SK-N-SH treated with all-trans-retinoic acid at 6 μM for 48 hours (cell line): ENCODE results near the gene IL24.

Experiments
- BACH2 ChIP-seq: fragments of 250-450 bp; sonication (Bioruptor Pico); IDR thresholded peaks from 2 replicates; pipeline ENCODE4 v1.9.0; 2021; ENCODE audit warnings: mild to moderate bottlenecking, borderline replicate concordance
- CSDC2 ChIP-seq: fragments of 250-450 bp; sonication (Bioruptor Pico); IDR thresholded peaks from 2 replicates; pipeline ENCODE4 v1.5.0; 2020; ENCODE audit warnings: mild to moderate bottlenecking, moderate library complexity
- ESRRG ChIP-seq: fragments of 250-450 bp; sonication (Bioruptor Pico); IDR thresholded peaks from 2 replicates; pipeline ENCODE4 v1.6.1; 2021; ENCODE audit warnings: mild to moderate bottlenecking
- ISL1 ChIP-seq: fragments of 250-450 bp; sonication (Bioruptor Pico); IDR thresholded peaks from 2 replicates; pipeline ENCODE4 v2.1.2; 2022; ENCODE audit warnings: mild to moderate bottlenecking, moderate library complexity
- OSR1 ChIP-seq: fragments of 250-450 bp; sonication (Bioruptor Pico); IDR thresholded peaks from 2 replicates; pipeline ENCODE4 v1.8.0; 2022; ENCODE audit warnings: moderate library complexity, mild to moderate bottlenecking, inconsistent platforms
- PPARA ChIP-seq: fragments of 250-450 bp; sonication (Bioruptor Pico); IDR thresholded peaks from 2 replicates; pipeline ENCODE4 v1.5.0; 2020; ENCODE audit warnings: mild to moderate bottlenecking, borderline replicate concordance
- SNAI2 ChIP-seq: fragments of 250-450 bp; sonication (Bioruptor Pico); IDR thresholded peaks from 2 replicates; pipeline ENCODE4 v1.5.0; 2020; ENCODE audit warnings: mild to moderate bottlenecking, moderate library complexity
- TOX ChIP-seq: fragments of 250-450 bp; sonication (Bioruptor Pico); IDR thresholded peaks from 2 replicates; pipeline ENCODE4 v1.8.0; 2021; ENCODE audit warnings: mild to moderate bottlenecking, moderate library complexity, borderline replicate concordance
- ZFP30 ChIP-seq: fragments of 450-650 bp; formaldehyde crosslinking; IDR thresholded peaks from 2 replicates; pipeline ENCODE4 v1.5.0; 2022; ENCODE audit warnings: mild to moderate bottlenecking, moderate library complexity
- TF ChIP-seq, protein P1 (sequence below): fragments of 250-450 bp; sonication (Bioruptor Pico); IDR thresholded peaks from 2 replicates; pipeline ENCODE4 v1.8.0; 2020; ENCODE audit warnings: mild to moderate bottlenecking, moderate library complexity, borderline replicate concordance
- TF ChIP-seq, protein P2 (sequence below): fragments of 250-450 bp; sonication (Bioruptor Pico); IDR thresholded peaks from 2 replicates; pipeline ENCODE4 v1.5.1; 2021; ENCODE audit warnings: mild to moderate bottlenecking, moderate library complexity
- TF ChIP-seq, protein P3 (sequence below): fragments of 250-450 bp; sonication (Bioruptor Pico); IDR thresholded peaks from 2 replicates; pipeline ENCODE4 v1.5.0; 2020; ENCODE audit warnings: mild to moderate bottlenecking, moderate library complexity

DNA sequence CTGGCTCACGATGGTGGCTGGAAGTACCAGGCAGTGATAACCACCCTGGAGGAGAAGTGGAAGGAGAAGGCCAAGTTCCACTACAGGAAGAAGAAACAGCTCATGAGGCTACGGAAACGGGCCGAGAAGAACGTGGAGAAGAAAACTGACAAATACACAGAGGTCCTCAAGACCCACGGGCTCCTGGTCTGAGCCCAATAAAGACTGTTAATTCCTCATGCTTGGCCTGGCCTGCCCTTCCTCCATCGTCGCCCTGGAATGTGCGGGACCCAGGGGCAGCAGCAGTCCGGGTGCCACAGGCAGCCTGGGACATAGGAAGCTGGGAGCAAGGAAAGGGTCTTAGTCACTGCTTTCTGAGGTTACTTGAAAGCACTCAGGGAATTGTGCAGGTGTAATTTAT is 10.8 kb downstream of the IL24 start:
- TF ChIP-seq BACH2 (CRISPR knock-in tag), result no peak
- TF ChIP-seq, protein P1, sequence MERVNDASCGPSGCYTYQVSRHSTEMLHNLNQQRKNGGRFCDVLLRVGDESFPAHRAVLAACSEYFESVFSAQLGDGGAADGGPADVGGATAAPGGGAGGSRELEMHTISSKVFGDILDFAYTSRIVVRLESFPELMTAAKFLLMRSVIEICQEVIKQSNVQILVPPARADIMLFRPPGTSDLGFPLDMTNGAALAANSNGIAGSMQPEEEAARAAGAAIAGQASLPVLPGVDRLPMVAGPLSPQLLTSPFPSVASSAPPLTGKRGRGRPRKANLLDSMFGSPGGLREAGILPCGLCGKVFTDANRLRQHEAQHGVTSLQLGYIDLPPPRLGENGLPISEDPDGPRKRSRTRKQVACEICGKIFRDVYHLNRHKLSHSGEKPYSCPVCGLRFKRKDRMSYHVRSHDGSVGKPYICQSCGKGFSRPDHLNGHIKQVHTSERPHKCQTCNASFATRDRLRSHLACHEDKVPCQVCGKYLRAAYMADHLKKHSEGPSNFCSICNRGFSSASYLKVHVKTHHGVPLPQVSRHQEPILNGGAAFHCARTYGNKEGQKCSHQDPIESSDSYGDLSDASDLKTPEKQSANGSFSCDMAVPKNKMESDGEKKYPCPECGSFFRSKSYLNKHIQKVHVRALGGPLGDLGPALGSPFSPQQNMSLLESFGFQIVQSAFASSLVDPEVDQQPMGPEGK (CRISPR knock-in tag), result no peak
- TF ChIP-seq CSDC2 (CRISPR knock-in tag), result no peak
- TF ChIP-seq PPARA (CRISPR knock-in tag), result no peak
- no peak for TF ChIP-seq ESRRG (CRISPR knock-in tag)
- TF ChIP-seq, protein P2, sequence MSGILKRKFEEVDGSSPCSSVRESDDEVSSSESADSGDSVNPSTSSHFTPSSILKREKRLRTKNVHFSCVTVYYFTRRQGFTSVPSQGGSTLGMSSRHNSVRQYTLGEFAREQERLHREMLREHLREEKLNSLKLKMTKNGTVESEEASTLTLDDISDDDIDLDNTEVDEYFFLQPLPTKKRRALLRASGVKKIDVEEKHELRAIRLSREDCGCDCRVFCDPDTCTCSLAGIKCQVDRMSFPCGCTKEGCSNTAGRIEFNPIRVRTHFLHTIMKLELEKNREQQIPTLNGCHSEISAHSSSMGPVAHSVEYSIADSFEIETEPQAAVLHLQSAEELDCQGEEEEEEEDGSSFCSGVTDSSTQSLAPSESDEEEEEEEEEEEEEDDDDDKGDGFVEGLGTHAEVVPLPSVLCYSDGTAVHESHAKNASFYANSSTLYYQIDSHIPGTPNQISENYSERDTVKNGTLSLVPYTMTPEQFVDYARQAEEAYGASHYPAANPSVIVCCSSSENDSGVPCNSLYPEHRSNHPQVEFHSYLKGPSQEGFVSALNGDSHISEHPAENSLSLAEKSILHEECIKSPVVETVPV (CRISPR knock-in tag), result no peak
- no peak for TF ChIP-seq ISL1 (CRISPR knock-in tag)
- no peak for TF ChIP-seq SNAI2 (CRISPR knock-in tag)
- TF ChIP-seq, protein P3, sequence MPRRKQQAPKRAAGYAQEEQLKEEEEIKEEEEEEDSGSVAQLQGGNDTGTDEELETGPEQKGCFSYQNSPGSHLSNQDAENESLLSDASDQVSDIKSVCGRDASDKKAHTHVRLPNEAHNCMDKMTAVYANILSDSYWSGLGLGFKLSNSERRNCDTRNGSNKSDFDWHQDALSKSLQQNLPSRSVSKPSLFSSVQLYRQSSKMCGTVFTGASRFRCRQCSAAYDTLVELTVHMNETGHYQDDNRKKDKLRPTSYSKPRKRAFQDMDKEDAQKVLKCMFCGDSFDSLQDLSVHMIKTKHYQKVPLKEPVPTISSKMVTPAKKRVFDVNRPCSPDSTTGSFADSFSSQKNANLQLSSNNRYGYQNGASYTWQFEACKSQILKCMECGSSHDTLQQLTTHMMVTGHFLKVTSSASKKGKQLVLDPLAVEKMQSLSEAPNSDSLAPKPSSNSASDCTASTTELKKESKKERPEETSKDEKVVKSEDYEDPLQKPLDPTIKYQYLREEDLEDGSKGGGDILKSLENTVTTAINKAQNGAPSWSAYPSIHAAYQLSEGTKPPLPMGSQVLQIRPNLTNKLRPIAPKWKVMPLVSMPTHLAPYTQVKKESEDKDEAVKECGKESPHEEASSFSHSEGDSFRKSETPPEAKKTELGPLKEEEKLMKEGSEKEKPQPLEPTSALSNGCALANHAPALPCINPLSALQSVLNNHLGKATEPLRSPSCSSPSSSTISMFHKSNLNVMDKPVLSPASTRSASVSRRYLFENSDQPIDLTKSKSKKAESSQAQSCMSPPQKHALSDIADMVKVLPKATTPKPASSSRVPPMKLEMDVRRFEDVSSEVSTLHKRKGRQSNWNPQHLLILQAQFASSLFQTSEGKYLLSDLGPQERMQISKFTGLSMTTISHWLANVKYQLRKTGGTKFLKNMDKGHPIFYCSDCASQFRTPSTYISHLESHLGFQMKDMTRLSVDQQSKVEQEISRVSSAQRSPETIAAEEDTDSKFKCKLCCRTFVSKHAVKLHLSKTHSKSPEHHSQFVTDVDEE (CRISPR knock-in tag), result no peak
- no peak for TF ChIP-seq OSR1 (CRISPR knock-in tag)
- no peak for TF ChIP-seq TOX (CRISPR knock-in tag)
- TF ChIP-seq ZFP30 (CRISPR knock-in tag), result no peak
